DMS 273 treated with DMSO at 0.1 percent for 48 hours (cell line): Measurements from ENCODE around the gene CDH15.

ENCODE experiments used
- DNase-seq: peaks from one replicate; lab custom pipeline; 2025; lab: John Stamatoyannopoulos, UW

Gene CDH15

GRCh38 chr16:89140981-89141883 is 30.3 kb upstream of the CDH15 start:
- no peak for DNase-seq

GRCh38 chr16:89141884-89142267 is 29.7 kb upstream of the CDH15 start:
- DNase-seq, result no peak

- DNase-seq, result no peak
Observed at GRCh38 chr16:89142474-89143195, 28.9 kb upstream of the CDH15 start.

GRCh38 chr16:89143201-89143741 is 28.3 kb upstream of the CDH15 start:
- no peak for DNase-seq

- DNase-seq, result no peak
Observed at GRCh38 chr16:89143911-89144675, 27.5 kb upstream of the CDH15 start.

GRCh38 chr16:89144681-89145080 is 26.9 kb upstream of the CDH15 start:
- DNase-seq, result no peak

GRCh38 chr16:89145406-89146161 is 26.0 kb upstream of the CDH15 start:
- no peak for DNase-seq

GRCh38 chr16:89146211-89147005 is 25.1 kb upstream of the CDH15 start:
- DNase-seq, result no peak

- no peak for DNase-seq
Observed at GRCh38 chr16:89147085-89147817, 24.3 kb upstream of the CDH15 start.

GRCh38 chr16:89149386-89149785 is 22.2 kb upstream of the CDH15 start:
- DNase-seq, result no peak

- DNase-seq, result peak; percentile 31
Observed at GRCh38 chr16:89150090-89150835, 21.3 kb upstream of the CDH15 start.

GRCh38 chr16:89150981-89151380 is 20.6 kb upstream of the CDH15 start:
- no peak for DNase-seq

GRCh38 chr16:89152831-89153700 is 18.5 kb upstream of the CDH15 start:
- DNase-seq, result no peak

- DNase-seq, result no peak
Observed at GRCh38 chr16:89153848-89154271, 17.7 kb upstream of the CDH15 start.

GRCh38 chr16:89154390-89155183 is 17.0 kb upstream of the CDH15 start:
- no peak for DNase-seq

GRCh38 chr16:89155184-89155679 is 16.3 kb upstream of the CDH15 start:
- no peak for DNase-seq
